ENCODE data around the gene ABCC2.

ABCC2 gene

GRCh38 chr10:99806091-99806490 is 23.7 kb downstream of the ABCC2 start:
- H3K4me3 ChIP-seq (ENCODE audit: low read depth, low read length), result no peak overlapping the region
- TF ChIP-seq CTCF (IDR thresholded peaks at IDR 0.05; ENCODE audit: borderline replicate concordance, insufficient read depth, low read depth, low read length), result no peak

- no peak for TF ChIP-seq CTCF (IDR thresholded peaks at IDR 0.05; ENCODE audit: borderline replicate concordance, insufficient read depth, low read depth, low read length)
- no peak overlapping the region for H3K4me3 ChIP-seq (ENCODE audit: low read depth, low read length)
Observed at GRCh38 chr10:99807786-99808185, 25.3 kb downstream of the ABCC2 start.

DNA sequence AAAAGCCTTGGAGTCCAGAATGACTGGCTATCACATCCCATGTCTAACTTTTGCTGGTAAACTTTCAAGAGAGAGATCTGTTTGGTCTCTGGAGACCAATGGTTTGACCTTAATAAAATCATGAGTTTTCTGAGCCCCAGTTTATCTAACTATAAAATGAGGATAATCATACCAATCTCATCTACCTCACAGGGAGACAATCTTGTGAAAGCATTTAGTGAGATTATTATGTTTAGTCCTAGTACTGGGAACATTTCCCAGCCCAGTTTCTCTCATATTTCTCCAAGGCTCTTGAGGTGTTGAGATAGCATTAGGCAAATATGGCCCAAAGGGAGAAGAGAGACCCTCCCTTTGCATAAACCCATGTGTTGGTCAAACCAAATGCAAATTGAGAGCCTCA is 25.8 kb downstream of the ABCC2 start:
- no peak overlapping the region for H3K4me3 ChIP-seq (ENCODE audit: low read depth, low read length)
- TF ChIP-seq CTCF (IDR thresholded peaks at IDR 0.05; ENCODE audit: borderline replicate concordance, insufficient read depth, low read depth, low read length), result no peak

DNA sequence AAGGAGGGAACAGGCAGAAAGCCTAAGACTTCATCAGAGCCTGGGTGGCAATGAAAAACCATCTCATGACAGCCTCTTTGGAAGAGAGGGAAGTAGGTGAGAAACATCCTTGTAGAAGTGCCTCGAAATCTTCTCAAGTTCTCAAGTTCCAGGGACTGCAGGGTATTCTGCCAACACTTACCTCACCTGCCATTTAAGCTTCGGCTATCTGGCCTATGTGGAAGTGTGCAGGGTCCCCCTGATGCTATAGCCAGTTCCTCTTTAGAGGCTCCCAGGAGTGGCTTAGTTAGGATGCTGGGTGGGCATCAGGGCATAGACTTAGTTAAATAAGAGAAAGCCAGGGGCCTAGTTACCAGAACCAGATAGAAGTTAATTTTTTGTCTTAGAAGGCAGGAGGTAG is 27.0 kb downstream of the ABCC2 start:
- H3K4me3 ChIP-seq (ENCODE audit: low read depth, low read length), result no peak overlapping the region
- no peak for TF ChIP-seq CTCF (IDR thresholded peaks at IDR 0.05; ENCODE audit: borderline replicate concordance, insufficient read depth, low read depth, low read length)

DNA sequence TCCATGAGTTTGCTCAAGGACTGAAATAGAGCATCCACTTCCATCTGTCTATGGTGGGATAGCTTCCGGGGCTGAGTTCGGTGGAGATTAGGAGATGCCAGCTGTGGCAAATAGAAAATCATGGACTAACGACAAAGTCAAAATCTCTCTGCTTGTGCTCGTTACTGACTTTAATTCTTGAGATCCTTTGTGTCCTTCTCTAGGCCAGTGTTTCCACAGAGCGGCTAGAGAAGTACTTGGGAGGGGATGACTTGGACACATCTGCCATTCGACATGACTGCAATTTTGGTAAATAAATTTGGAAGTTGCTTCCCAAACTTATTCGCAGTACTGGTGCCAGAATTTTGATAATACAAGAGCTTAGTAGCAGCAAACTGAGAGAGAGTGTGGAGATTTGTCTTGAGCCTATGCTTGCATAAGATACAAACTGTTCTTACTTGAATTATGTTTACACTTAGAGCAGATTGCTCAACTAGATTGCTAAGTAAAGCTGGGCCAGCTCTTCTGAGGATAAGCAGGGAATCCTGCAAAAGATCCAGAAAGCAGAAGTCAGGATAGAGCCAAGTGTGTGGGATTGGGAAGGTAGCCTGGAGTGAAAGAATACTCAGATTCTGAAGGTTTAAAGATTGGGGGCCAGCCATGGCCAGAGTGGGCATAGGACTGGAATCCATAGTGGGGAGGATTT is 27.6 kb downstream of the ABCC2 start:
- H3K4me3 ChIP-seq (ENCODE audit: low read depth, low read length), result no peak overlapping the region
- no peak for TF ChIP-seq CTCF (IDR thresholded peaks at IDR 0.05; ENCODE audit: borderline replicate concordance, insufficient read depth, low read depth, low read length)

DNA sequence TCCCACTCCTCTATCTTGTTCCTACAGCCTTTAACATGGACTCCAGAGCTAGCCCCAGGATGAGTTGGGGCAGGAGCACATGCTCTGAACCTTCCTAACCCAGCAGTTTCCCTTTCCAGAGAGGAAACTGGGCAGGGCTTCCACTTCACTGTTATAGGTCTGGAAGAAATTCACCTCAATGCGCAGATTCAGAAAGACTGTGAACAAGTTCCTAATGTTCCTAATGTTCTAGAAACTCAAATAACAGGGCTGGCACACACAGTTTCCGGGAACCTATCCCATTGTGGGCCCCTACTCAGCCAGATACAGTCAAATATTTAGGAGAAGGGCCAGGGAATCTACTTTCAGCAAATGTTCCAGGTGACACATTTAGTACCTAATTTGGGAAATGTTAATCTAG is 29.7 kb downstream of the ABCC2 start:
- no peak for TF ChIP-seq CTCF (IDR thresholded peaks at IDR 0.05; ENCODE audit: borderline replicate concordance, insufficient read depth, low read depth, low read length)
- H3K4me3 ChIP-seq (ENCODE audit: low read depth, low read length), result no peak overlapping the region

- no peak for TF ChIP-seq CTCF (IDR thresholded peaks at IDR 0.05; ENCODE audit: borderline replicate concordance, insufficient read depth, low read depth, low read length)
- no peak overlapping the region for H3K4me3 ChIP-seq (ENCODE audit: low read depth, low read length)
Observed at GRCh38 chr10:99814143-99814542, 31.7 kb downstream of the ABCC2 start.

All from GM12875 (cell line).